OCI-LY3 (cell line): ENCODE measurements around the gene MAMDC2.

Experiments
- EZH2phosphoT487 ChIP-seq: fragments of 200-600 bp; shearing (Covaris generic); IDR thresholded peaks from 2 replicates; pipeline ENCODE4 v1.6.1; 2018; ENCODE audit warnings: antibody characterized with exemption, mixed run types, low read depth
- TF ChIP-seq, protein P1 (sequence below): fragments of 200-600, 300-600 bp; sonication (generic); IDR thresholded peaks from 2 replicates; pipeline ENCODE4 v1.5.1; 2014; ENCODE audit warnings: antibody characterized with exemption, low read length, low read depth

DNA sequence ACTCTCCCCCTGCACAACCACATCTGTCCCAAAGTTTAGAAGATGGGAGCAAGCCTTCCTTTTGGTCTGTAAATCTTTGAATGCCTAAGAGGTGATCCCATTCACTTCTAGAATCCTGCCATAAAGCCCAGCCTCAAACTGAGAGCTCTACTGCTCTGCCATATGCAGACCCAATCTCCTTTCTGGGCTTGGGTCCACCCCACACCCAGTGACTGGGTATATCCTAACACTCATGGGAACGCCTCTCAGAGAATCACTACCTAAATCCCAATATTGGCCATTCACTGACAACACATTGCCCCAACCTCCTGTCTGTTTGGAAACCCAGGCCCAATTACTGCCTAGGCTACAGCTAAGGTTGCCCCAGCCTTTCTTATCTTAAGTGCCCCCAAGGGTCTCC is 90.7 kb downstream of the MAMDC2 start:
- TF ChIP-seq, protein P1, sequence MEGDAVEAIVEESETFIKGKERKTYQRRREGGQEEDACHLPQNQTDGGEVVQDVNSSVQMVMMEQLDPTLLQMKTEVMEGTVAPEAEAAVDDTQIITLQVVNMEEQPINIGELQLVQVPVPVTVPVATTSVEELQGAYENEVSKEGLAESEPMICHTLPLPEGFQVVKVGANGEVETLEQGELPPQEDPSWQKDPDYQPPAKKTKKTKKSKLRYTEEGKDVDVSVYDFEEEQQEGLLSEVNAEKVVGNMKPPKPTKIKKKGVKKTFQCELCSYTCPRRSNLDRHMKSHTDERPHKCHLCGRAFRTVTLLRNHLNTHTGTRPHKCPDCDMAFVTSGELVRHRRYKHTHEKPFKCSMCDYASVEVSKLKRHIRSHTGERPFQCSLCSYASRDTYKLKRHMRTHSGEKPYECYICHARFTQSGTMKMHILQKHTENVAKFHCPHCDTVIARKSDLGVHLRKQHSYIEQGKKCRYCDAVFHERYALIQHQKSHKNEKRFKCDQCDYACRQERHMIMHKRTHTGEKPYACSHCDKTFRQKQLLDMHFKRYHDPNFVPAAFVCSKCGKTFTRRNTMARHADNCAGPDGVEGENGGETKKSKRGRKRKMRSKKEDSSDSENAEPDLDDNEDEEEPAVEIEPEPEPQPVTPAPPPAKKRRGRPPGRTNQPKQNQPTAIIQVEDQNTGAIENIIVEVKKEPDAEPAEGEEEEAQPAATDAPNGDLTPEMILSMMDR, result no peak
- TF ChIP-seq EZH2phosphoT487, result no peak
